ENCODE data around the gene ZNF75A.

Gene ZNF75A

GRCh38 chr16:3305109-3306068, at the start of gene ZNF75A, which contains the start of gene TIGD7:
TSS of gene ZNF75A (plus strand) at chr16:3305497. CDS start at chr16:3308429, 2,932 bp downstream.
TSS of gene TIGD7 (minus strand) at chr16:3305430. CDS start at chr16:3300614, 4,816 bp downstream.
- Histone ChIP-seq H3K4me2 (peak within 1 kb of the TSS; percentile 82 to 95 (median 87)), H3K9ac (peak within 1 kb of the TSS; percentile 83 to 94 (median 90)), H3K27me3 (no peaks in the 10 kb centered on the region), H3K9me3 (replicated peaks in 1 of 11) (peaks cover 84 to 100% (median 94%) of the 10 kb centered on the region in 11 experiments), H3K27ac (peak within 1 kb of the TSS; percentile 86 to 98 (median 93)), H3K36me3 (peaks cover 71 to 88% (median 77%) of the 10 kb centered on the region in 11 experiments), H4K20me1 (no peaks in the 10 kb centered on the region), H3K4me3 (peak within 1 kb of the TSS; percentile 57 to 81 (median 74)), H3K4me1 (peaks cover 5 to 16% (median 12%) of the 10 kb centered on the region in 10 experiments; a peak in 14 of 20 replicates)
- no peak for TF ChIP-seq Cebpa-rat (IDR thresholded peaks at IDR 0.05)

- Histone ChIP-seq H3K9me3 (replicated peaks in 1 of 11) (no peaks in the 10 kb centered on the region), H3K27ac (peak within 1 kb of the TSS in 4 of 11 experiments; percentile 15 to 57 (median 50); a peak in 6 of 22 replicates), H3K4me3 (peak within 1 kb of the TSS in 2 of 10 experiments; percentile 21 to 27; a peak in 3 of 20 replicates), H3K36me3 (no peaks in the 10 kb centered on the region), H3K9ac (peak within 1 kb of the TSS in 1 of 11 experiments; percentile 24; a peak in 2 of 22 replicates), H3K4me1 (peaks cover 0 to 45% (median 26%) of the 10 kb centered on the region in 10 experiments; a peak in 16 of 20 replicates), H3K4me2 (peak within 1 kb of the TSS in 10 of 11 experiments; percentile 0 to 82 (median 56); a peak in 16 of 22 replicates), H3K27me3 (no peaks in the 10 kb centered on the region), H4K20me1 (no peaks in the 10 kb centered on the region)
- 0 out of 22 replicates have a peak, but pooled peaks of 1 of the 11 experiments have one; percentile 17 for TF ChIP-seq Cebpa-rat (IDR thresholded peaks at IDR 0.05)
Measured at GRCh38 chr16:3256146-3256865, 49.0 kb upstream of the ZNF75A start, which contains the start of gene MEFV. TSS of gene MEFV (minus strand) at chr16:3256633. CDS start at chr16:3256587, 46 bp downstream.

GRCh38 chr16:3256866-3257465, 48.3 kb upstream of the ZNF75A start:
- H3K4me2 ChIP-seq: peak overlapping the region in 10 of 11 experiments; percentile 0 to 82 (median 56); a peak in 16 of 22 replicates
- H3K9ac ChIP-seq: peak overlapping the region in 1 of 11 experiments; percentile 24; a peak in 2 of 22 replicates

DNA sequence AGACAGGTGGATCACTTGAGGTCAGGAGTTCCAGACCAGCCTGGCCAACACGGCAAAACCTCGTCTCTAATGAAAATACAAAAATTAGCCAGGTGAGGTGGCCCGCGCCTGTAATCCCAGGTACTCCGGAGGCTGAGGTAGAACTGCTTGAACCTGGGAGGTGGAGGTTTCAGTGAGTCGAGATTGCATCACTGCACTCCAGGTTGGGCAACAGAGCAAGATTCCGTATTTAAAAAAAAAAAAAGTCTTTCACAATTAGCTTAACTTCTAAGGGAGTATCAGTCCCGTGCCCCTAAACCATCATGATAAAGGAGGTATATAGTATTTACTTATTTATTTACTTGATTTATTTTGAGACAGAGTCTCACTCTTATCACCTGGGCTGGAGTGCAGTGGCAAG, 45.5 kb upstream of the ZNF75A start:
- Histone ChIP-seq H3K27ac (peak overlapping the region in 5 of 11 experiments; percentile 16 to 58 (median 38); a peak in 5 of 22 replicates), H3K27me3 (no peaks in the 10 kb centered on the region), H3K4me2 (peak overlapping the region in 4 of 11 experiments; percentile 65 to 82 (median 74); a peak in 7 of 22 replicates), H4K20me1 (no peaks in the 10 kb centered on the region), H3K36me3 (no peaks in the 10 kb centered on the region), H3K9me3 (replicated peaks in 1 of 11) (peaks cover 0 to 7% (median 0%) of the 10 kb centered on the region in 11 experiments; a peak in 6 of 22 replicates), H3K4me3 (no peak overlapping the region), H3K9ac (no peak overlapping the region), H3K4me1 (peaks cover 2 to 62% (median 37%) of the 10 kb centered on the region in 10 experiments; a peak in 19 of 20 replicates)
- TF ChIP-seq Cebpa-rat (IDR thresholded peaks at IDR 0.05): 0 out of 22 replicates have a peak, but pooled peaks of 1 of the 11 experiments have one; percentile 25

More at GRCh38 chr16:3256866-3257465, 48.3 kb upstream of the ZNF75A start:
- Histone ChIP-seq H4K20me1 (no peaks in the 10 kb centered on the region), H3K27ac (peak overlapping the region in 4 of 11 experiments; percentile 15 to 57 (median 50); a peak in 6 of 22 replicates), H3K4me1 (peaks cover 0 to 45% (median 26%) of the 10 kb centered on the region in 10 experiments; a peak in 16 of 20 replicates), H3K9me3 (replicated peaks in 1 of 11) (no peaks in the 10 kb centered on the region), H3K4me3 (peak overlapping the region in 1 of 10 experiments; percentile 27; a peak in 2 of 20 replicates), H3K27me3 (no peaks in the 10 kb centered on the region), H3K36me3 (no peaks in the 10 kb centered on the region)
- no peak for TF ChIP-seq Cebpa-rat (IDR thresholded peaks at IDR 0.05)

DNA sequence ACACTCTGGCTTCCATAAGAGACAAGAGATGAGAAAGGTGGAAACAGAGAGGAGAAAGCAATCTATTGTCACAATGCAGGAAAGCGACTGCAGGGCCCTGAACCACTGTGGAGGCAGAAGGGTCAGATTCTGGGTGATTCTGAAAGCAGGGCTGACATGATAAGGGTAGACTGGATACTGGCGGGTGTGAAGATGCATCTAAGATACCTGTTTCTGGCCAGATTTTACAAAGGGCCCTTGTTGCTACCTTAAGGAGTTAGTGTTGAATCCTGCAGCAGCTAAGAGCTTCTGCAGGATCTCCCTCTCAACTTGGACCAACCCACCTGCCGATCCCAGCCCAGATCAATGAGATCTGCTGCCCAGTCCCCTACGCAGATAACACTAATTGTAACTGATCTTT, 42.8 kb upstream of the ZNF75A start:
- H3K9me3 ChIP-seq (replicated peaks in 1 of 11): peaks cover 0 to 29% (median 9%) of the 10 kb centered on the region in 11 experiments; a peak in 14 of 22 replicates
- no peak for TF ChIP-seq Cebpa-rat (IDR thresholded peaks at IDR 0.05)
- peak overlapping the region in 3 of 10 experiments; percentile 74 to 77 (median 75); a peak in 1 of 20 replicates for H3K4me3 ChIP-seq
- H3K9ac ChIP-seq: peak overlapping the region in 5 of 11 experiments; percentile 89 to 100 (median 96); a peak in 8 of 22 replicates
- H3K27me3 ChIP-seq: no peaks in the 10 kb centered on the region
- H3K27ac ChIP-seq: peak overlapping the region; percentile 90 to 100 (median 98); a peak in 19 of 22 replicates
- peaks cover 0 to 24% (median 12%) of the 10 kb centered on the region in 11 experiments; a peak in 11 of 22 replicates for H3K36me3 ChIP-seq
- H3K4me1 ChIP-seq: peaks cover 7 to 61% (median 28%) of the 10 kb centered on the region in 10 experiments; a peak in 19 of 20 replicates
- peak overlapping the region; percentile 68 to 95 (median 80); a peak in 20 of 22 replicates for H3K4me2 ChIP-seq
- H4K20me1 ChIP-seq: no peaks in the 10 kb centered on the region

DNA sequence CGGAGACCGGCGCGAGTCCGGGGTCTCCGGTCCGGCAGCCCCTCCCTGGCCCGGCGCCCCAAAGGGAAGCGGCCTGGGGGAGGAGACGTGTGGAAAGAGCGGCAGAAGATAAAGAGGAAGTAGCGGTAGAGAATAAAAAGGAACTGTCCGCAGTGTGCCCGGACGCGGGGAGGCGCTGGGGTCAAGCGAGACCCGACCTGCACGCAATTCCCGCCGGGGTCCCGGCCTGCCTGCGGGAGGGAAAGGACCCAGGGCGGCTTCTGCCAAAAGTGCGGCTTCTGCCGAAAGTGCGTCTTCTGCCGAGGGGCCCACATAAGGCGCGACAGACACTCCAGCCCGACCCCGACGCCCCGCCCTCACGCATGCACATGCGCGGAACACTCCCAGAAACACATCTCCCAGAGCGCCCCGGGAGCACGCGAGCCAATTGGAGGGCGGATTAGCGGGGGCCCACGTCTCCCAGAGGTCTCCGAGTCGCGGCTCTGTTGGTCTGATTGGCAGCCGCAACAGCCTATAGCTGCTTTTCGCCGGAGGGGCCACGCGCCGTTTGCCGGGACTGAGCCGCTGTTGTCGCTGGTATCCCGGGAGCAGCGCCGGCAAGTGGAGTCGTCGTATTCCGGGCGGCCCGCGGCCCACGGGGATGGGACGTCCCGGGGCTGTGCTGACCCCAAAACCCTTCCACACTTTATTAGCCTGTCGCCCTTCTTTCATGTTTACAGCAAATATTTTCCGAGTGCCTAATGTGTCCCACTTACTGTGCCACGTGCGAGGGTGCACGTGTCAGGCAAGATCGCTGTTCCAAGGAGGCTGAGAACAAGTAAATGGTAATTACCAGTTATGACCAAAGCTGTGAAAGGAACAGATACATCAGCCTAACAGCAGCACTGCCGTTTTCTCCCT, 40.9 kb upstream of the ZNF75A start:
- H3K9ac ChIP-seq: peak overlapping the region; percentile 89 to 100 (median 96)
- H3K4me3 ChIP-seq: peak overlapping the region; percentile 61 to 84 (median 76)
- no peaks in the 10 kb centered on the region for H4K20me1 ChIP-seq
- peak overlapping the region; percentile 68 to 95 (median 85) for H3K4me2 ChIP-seq
- peaks cover 0 to 47% (median 14%) of the 10 kb centered on the region in 11 experiments; a peak in 17 of 22 replicates for H3K9me3 ChIP-seq (replicated peaks in 1 of 11)
- H3K4me1 ChIP-seq: peaks cover 7 to 43% (median 21%) of the 10 kb centered on the region in 10 experiments; a peak in 18 of 20 replicates
- peaks cover 0 to 41% (median 25%) of the 10 kb centered on the region in 11 experiments; a peak in 14 of 22 replicates for H3K36me3 ChIP-seq
- TF ChIP-seq Cebpa-rat (IDR thresholded peaks at IDR 0.05): no peak
- peak overlapping the region; percentile 90 to 100 (median 98) for H3K27ac ChIP-seq
- H3K27me3 ChIP-seq: no peaks in the 10 kb centered on the region
